Bone marrow (tissue), 2 donors: ENCODE measurements around the gene CNPPD1.
A peak's percentile ranks its signal among the peaks of the same experiment; 100 is the strongest.

Source experiments
- DNase-seq, 2 donors: peaks; one replicate each; lab custom pipeline; 2025; lab: John Stamatoyannopoulos, UW

Gene CNPPD1

GRCh38 chr2:219160186-219161017 is 16.3 kb downstream of the CNPPD1 start, which contains the start of gene NHEJ1:
Gene NHEJ1, minus strand, starts transcription at chr2:219160815. Its CDS starts 2,453 bp downstream, at chr2:219158362.
- peak; percentile 87 to 99 for DNase-seq

GRCh38 chr2:219159771-219160185 is 16.9 kb downstream of the CNPPD1 start:
- DNase-seq: no peak

- DNase-seq: no peak
These were observed 18.1 kb downstream of the CNPPD1 start for GRCh38 chr2:219158586-219158985.

GRCh38 chr2:219158025-219158424 is 18.7 kb downstream of the CNPPD1 start:
- DNase-seq: no peak

- no peak for DNase-seq
These were observed 19.3 kb downstream of the CNPPD1 start for GRCh38 chr2:219157396-219157795.

GRCh38 chr2:219155054-219155644 is 21.6 kb downstream of the CNPPD1 start:
- DNase-seq: peak in 1 of 2 donors; percentile 56

- DNase-seq: no peak
These were observed 27.1 kb downstream of the CNPPD1 start for GRCh38 chr2:219149667-219150066.

GRCh38 chr2:219142329-219142728 is 34.4 kb downstream of the CNPPD1 start:
- DNase-seq: no peak

- no peak for DNase-seq
These were observed 36.0 kb downstream of the CNPPD1 start for GRCh38 chr2:219140722-219141121.

GRCh38 chr2:219133976-219134375 is 42.7 kb downstream of the CNPPD1 start:
- DNase-seq: no peak

GRCh38 chr2:219131744-219132143 is 45.0 kb downstream of the CNPPD1 start:
- no peak for DNase-seq

GRCh38 chr2:219131327-219131726 is 45.4 kb downstream of the CNPPD1 start:
- no peak for DNase-seq

GRCh38 chr2:219129589-219129988 is 47.1 kb downstream of the CNPPD1 start:
- DNase-seq: no peak

GRCh38 chr2:219128396-219128795 is 48.3 kb downstream of the CNPPD1 start:
- no peak for DNase-seq

- DNase-seq: no peak
These were observed 49.6 kb downstream of the CNPPD1 start for GRCh38 chr2:219127037-219127635.

- no peak for DNase-seq
These were observed 50.2 kb downstream of the CNPPD1 start for GRCh38 chr2:219126555-219126954.

GRCh38 chr2:219125886-219126270 is 50.8 kb downstream of the CNPPD1 start:
- no peak for DNase-seq

- DNase-seq: no peak
These were observed 51.4 kb downstream of the CNPPD1 start for GRCh38 chr2:219125225-219125885.

- DNase-seq: no peak
These were observed 52.2 kb downstream of the CNPPD1 start for GRCh38 chr2:219124381-219125110.

GRCh38 chr2:219123356-219124135 is 53.2 kb downstream of the CNPPD1 start:
- no peak for DNase-seq
